GM12892 (cell line): ENCODE results near the gene PSMB5.

Experiments used
- POLR2A ChIP-seq: IDR thresholded peaks from 2 replicates; pipeline ENCODE4 v1.6.1; 2011; ENCODE audit warnings: low read depth, low read length, control low read depth
- POLR2AphosphoS5 ChIP-seq: IDR thresholded peaks from 2 replicates; pipeline ENCODE4 v1.6.1; 2011; ENCODE audit warnings: low read depth, low read length, control low read depth

DNA sequence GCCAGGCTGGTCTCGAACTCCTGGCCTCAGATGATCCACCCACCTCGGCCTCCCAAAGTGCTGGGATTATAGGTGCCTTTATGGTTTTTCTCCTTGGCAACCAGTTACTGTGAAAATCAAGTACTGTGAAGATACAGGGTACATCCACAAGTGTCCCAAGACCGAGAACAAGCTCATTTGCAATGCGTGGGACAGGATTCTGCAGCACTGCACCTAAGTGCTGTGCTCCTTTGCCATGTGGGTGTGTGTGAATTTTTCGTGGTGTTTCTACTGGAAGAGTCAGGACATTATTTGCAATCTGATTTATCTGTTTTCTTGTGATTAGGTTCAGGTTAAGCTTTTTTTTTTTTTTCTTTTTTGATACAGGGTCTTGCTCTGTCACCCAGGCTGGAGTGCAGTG lies 17.6 kb downstream of the PSMB5 start:
- TF ChIP-seq POLR2A (no peak), POLR2AphosphoS5 (no peak)
